HAP-1 (cell line): Measurements from ENCODE around the gene L2HGDH.
"Not testable (repeated sequence)": the region's sequence is repeated elsewhere in the genome, so short reads cannot be mapped to it uniquely, and the experiment has no call there.

Source experiments
- DNase-seq, 2 experiments: peaks; one replicate each; pipeline ENCODE4 v3.0.0-alpha.2; 2016 to 2020; ENCODE audit warnings: low spot score in 2 of 2
- H3K27me3 ChIP-seq: fragments of 250-450 bp; sonication (Bioruptor Pico); 2 replicates; pipeline ENCODE4 v1.5.1; 2020; ENCODE audit warnings: low read depth, mild to moderate bottlenecking, moderate library complexity
- H3K36me3 ChIP-seq: fragments of 250-450 bp; sonication (Bioruptor Pico); replicated peaks from 2 replicates; pipeline ENCODE4 v1.5.1; 2020; ENCODE audit warnings: mild to moderate bottlenecking
- H3K4me1 ChIP-seq: fragments of 250-450 bp; sonication (Bioruptor Pico); 2 replicates; pipeline ENCODE4 v1.5.1; 2020; ENCODE audit warnings: mild to moderate bottlenecking
- H3K4me3 ChIP-seq: fragments of 250-450 bp; sonication (Bioruptor Pico); 2 replicates; pipeline ENCODE4 v1.5.1; 2020; ENCODE audit warnings: mild to moderate bottlenecking, moderate library complexity
- H3K9me3 ChIP-seq: fragments of 250-450 bp; sonication (Bioruptor Pico); 2 replicates; pipeline ENCODE4 v1.5.1; 2020; ENCODE audit warnings: mild to moderate bottlenecking, moderate library complexity
- in situ Hi-C: fragments of 300-500 bp; cut with MboI; formaldehyde crosslinking; loops from 3 replicates; pipeline ENCODE4 v1.14.3; 2020; ENCODE audit warnings: low sequenced_read_pairs, inconsistent platforms, mixed read lengths

The L2HGDH gene

DNA sequence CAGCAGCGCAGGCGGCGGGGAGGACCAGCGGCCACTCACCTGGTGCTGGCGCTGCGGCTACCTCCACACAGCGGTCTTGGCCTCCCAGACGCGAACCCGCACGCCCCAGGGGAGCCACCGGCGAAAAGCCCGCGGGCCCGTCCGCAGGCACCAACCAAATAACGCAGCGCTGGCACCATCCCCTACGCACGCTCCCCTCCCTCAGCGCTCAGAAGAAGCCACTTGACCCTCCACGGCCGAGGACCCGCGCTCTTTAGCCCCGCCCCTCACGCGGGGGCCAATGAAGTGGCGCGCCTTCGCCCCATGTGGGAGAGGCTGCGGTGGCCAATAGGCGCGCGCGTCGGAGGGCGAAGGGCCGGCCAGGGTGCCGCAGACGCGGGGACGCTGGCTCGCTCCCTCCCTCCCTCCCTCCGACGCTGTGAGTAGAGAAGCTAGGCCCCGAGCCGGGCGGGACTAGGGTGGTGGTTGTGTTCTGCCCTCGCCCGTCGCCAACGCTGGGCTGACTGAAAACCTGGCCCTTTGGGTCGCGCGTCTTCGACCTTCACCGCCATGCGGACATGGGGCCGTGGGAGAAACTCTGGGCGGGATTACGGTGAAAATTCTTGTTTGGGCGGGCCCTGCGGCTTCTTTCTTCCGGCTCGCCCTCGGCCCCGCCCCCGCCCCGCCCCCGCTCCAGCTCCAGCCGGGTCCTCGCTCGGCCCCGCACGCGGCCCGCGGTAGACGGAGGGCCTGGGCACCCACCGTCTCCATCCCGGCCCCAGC is at the start of gene L2HGDH, which contains the start of gene DMAC2L:
L2HGDH (minus strand) TSS at position 258 of the 762 bp plus-strand sequence; CDS start at position 179, 79 bp downstream.
DMAC2L (plus strand) TSS at position 353 of the 762 bp plus-strand sequence. CDS start 9,164 bp downstream, outside the sequence.
- no peaks in the 10 kb centered on the region for H3K27me3 ChIP-seq
- peak within 1 kb of the TSS; percentile 72 for H3K4me3 ChIP-seq
- peak; percentile 91 to 97 for DNase-seq
- H3K4me1 ChIP-seq, result peaks cover 9% of the 10 kb centered on the region
- in situ Hi-C loops, result no loop called here
- H3K9me3 ChIP-seq, result peaks cover 3% of the 10 kb centered on the region; the same call in 1 of the 2 replicates
- no peaks in the 10 kb centered on the region; the same call in 1 of the 2 replicates for H3K36me3 ChIP-seq

DNA sequence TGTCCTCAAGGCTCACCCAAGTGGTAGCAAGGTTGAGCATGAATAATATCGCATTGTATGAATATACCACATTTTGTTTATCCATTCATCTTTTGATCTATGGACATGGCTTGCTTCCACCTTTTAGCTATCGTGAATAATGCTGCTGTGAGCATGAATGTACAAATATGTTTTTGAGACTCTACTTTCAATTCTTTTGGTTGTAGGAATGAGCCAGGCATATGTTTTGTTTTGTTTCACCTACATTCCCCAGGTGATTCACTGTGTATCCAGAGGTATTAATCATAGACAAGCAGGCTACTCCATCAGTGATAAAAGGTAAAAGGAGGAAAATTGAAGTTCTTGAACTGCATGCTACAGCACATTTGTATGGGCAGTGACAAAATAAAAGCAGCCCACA is 48.8 kb upstream of the L2HGDH start:
- no peak for DNase-seq
- no peaks in the 10 kb centered on the region for H3K9me3 ChIP-seq
- in situ Hi-C loops, result no loop called here
- H3K4me1 ChIP-seq, result no peaks in the 10 kb centered on the region
- H3K4me3 ChIP-seq, result no peak overlapping the region
- no peaks in the 10 kb centered on the region for H3K27me3 ChIP-seq
- no peaks in the 10 kb centered on the region for H3K36me3 ChIP-seq

DNA sequence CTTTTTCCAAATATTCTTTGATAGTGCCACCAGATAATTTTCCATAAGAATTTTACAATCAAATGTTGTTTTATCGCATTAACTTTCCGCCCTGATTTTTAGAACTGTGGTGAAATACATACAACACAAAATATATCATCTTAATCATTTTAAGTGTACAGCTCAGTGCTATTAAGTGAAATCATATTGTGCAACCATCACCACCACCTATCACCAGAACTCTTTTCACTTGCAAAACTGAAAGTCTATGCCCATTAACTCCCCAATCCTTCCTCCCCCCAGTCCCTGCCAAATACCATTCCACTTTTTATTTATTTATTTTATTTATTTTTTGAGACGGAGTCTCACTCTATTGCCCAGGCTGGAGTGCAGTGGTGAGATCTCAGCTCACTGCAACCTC is 48.1 kb upstream of the L2HGDH start:
- Histone ChIP-seq H3K9me3 (no peaks in the 10 kb centered on the region), H3K36me3 (no peaks in the 10 kb centered on the region), H3K4me1 (no peaks in the 10 kb centered on the region), H3K27me3 (no peaks in the 10 kb centered on the region), H3K4me3 (no peak overlapping the region)
- in situ Hi-C loops, result no loop called here
- no peak for DNase-seq

DNA sequence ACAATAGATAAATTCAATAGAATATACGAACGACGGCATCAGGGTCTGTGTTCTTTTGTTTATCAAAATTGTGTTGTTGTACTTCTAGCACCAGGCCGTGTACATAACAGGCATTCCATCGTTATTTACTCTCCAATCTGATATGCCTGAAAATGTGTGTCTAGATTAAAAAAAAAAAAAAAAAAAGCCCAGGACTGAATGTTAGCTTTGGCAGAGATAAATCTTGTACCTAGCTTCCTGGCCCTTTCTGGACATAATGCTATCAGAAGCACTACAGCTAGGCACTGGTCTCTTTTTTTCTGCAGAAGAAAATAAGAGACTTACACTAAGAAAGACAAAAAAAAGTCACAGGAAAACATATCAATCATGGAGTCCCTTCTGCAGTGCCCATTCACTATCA is 47.6 kb upstream of the L2HGDH start:
- in situ Hi-C loops, result no loop called here

DNA sequence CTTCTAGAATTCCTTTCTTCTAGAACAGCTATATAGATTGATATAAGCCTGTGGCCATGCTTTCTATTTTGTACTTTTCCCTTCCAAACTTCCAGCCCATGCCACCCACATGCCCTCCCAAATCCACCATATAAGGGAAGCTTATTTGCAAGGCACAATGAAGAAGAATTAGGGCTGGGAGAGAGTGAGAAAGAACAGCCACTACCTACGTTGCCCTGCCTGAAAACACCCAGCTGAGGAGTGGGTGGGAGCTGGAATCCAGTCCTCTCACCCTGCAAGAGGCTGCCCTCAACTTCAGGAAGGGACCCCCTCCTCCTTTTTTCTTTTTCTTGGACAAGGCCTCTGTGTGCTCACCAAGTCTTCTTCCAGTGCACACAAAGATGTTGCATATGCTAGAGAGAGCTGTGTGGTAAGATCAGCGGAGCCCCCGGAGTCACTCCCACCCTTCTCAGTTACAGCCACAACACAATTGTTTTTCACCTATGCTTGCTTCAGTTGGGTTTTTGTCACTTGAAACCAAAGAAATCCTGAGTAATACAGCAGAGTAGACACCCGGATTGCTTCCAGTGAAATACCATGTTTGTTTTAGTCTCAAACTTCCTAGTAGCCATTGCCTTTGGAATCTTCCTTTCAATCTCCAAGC is 45.8 kb upstream of the L2HGDH start:
- in situ Hi-C loops, result no loop called here

More for the DNA sequence above, 47.6 kb upstream of the L2HGDH start:
- Histone ChIP-seq H3K27me3 (no peaks in the 10 kb centered on the region), H3K36me3 (no peaks in the 10 kb centered on the region), H3K9me3 (no peaks in the 10 kb centered on the region), H3K4me1 (no peaks in the 10 kb centered on the region), H3K4me3 (no peak overlapping the region)
- DNase-seq, result no peak

DNA sequence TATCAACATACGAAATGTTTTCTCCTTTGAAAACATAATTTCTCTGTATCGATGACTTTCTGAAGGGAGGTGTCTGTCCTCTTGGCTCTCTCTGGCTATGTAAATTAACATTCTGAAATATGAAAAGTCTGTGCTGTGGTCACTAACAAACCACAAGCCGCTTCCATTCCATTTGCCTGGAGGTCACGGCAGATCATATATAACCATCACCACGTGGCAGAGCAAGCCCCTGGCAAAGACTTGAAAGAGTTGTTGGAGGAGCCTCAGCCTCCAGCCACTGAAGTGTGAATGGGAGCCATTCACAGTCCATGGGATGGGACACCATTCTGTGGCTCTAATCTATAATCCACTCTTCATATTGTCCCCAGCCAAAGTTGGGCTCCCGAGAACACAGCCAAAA is 45.1 kb upstream of the L2HGDH start:
- Histone ChIP-seq H3K4me1 (no peaks in the 10 kb centered on the region), H3K9me3 (no peaks in the 10 kb centered on the region), H3K36me3 (no peaks in the 10 kb centered on the region), H3K27me3 (no peaks in the 10 kb centered on the region), H3K4me3 (no peak overlapping the region)
- no peak for DNase-seq
- in situ Hi-C loops, result no loop called here

More for the DNA sequence above, 45.8 kb upstream of the L2HGDH start:
- Histone ChIP-seq H3K36me3 (no peaks in the 10 kb centered on the region), H3K4me1 (no peaks in the 10 kb centered on the region), H3K27me3 (no peaks in the 10 kb centered on the region), H3K9me3 (no peaks in the 10 kb centered on the region), H3K4me3 (no peak overlapping the region)
- DNase-seq, result no peak

DNA sequence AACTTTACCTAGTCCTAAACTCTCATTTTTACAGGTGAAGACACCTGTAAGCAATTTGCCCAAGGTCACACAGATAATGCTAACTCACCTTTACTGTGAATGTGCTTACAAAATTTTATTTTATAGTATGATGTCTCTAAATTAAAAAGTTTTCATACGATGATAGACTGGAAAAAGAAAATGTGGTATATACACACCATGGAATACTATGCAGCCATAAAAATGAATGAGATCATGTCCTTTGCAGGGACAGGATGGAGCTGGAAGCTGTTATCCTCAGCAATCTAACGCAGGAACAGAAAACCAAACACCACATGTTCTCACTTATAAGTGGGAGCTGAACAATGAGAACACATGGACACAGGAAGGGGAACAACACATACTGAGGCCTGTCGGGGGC is 44.3 kb upstream of the L2HGDH start:
- DNase-seq, H3K27me3 ChIP-seq, H3K9me3 ChIP-seq, in situ Hi-C loops, H3K4me1 ChIP-seq, H3K4me3 ChIP-seq, H3K36me3 ChIP-seq: not testable (repeated sequence)

DNA sequence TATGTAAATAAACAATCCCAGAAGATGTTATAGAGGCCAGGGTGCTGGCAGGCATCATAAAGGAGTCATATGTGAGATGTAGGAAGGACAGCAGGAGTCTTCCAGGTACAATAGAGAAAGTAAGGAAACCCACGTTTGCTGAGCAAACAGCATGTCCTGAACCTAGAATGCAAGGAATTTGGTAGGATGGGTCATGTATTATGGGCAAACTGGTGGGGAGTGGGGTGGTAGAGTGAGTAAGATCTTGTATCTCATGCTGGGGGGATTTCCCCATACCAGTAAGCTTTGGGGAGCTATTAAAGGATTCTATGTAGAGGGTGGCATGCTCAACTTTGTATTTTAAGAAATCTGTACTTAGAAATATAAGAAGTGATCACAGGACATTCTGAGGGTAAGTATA is 43.7 kb upstream of the L2HGDH start:
- in situ Hi-C loops, result no loop called here
- Histone ChIP-seq H3K36me3 (no peaks in the 10 kb centered on the region), H3K4me1 (no peaks in the 10 kb centered on the region), H3K9me3 (no peaks in the 10 kb centered on the region), H3K27me3 (no peaks in the 10 kb centered on the region), H3K4me3 (no peak overlapping the region)
- no peak for DNase-seq

DNA sequence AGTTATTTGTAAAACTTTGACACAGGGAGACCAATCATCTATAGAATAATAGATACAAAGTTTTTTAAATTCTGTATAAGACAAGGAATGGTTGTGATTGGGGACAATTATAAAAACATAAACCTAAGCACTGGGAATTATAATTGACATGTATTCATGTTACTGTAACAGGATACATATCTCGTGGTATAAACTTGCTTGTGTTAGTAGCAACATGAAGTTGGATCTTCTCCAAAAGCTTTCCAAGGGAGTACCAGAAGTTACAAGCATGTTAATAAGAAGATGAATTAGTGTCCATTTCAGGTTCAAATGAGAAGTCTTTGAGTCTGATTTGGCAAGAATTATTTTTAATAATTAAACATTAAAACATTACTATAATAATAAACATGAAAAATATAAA is 42.5 kb upstream of the L2HGDH start:
- no peaks in the 10 kb centered on the region for H3K9me3 ChIP-seq
- in situ Hi-C loops, result no loop called here
- H3K4me3 ChIP-seq, result no peak overlapping the region
- H3K27me3 ChIP-seq, result no peaks in the 10 kb centered on the region
- no peaks in the 10 kb centered on the region for H3K36me3 ChIP-seq
- no peak for DNase-seq
- H3K4me1 ChIP-seq, result no peaks in the 10 kb centered on the region

DNA sequence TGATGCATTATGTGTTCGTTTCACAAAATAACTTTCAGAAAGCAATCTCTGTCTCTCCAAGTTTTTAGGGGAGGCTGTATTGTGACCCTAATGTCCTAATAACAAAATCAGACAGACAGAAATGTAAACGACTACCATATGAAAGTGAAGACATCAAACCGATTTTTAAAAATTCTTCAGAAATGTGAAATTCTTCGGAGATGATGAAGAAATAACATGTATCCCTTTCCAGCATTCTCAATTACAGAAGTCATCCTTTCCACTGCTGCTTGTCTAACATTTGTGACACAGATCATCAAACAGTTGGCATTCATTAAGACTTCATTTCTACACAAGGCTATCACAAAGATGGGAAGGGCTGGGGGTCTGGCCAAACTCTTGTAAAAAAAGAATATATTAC is 41.1 kb upstream of the L2HGDH start:
- Histone ChIP-seq H3K36me3 (no peaks in the 10 kb centered on the region), H3K27me3 (no peaks in the 10 kb centered on the region), H3K9me3 (no peaks in the 10 kb centered on the region), H3K4me1 (no peaks in the 10 kb centered on the region), H3K4me3 (no peak overlapping the region)
- no peak for DNase-seq
- in situ Hi-C loops, result no loop called here

DNA sequence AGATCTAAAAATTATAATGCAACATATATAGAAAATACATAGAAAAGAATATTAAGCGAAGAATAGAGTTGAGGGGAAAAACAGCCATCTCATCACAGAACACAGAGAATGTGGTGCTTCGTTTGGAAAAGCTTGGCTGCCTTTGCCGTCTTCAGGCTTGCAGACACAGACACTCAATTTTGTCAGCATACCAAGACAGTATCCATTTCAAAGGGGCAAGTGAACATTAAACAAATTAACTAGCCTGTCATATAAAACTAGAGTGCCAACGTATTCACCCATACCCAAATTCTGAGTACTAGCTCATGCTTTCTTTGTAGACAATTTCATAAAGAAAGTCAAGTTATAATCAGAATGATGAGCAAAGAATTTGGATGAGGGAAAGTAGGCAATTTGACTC is 40.6 kb upstream of the L2HGDH start:
- Histone ChIP-seq H3K27me3 (no peaks in the 10 kb centered on the region), H3K4me3 (no peak overlapping the region), H3K9me3 (no peaks in the 10 kb centered on the region), H3K4me1 (no peaks in the 10 kb centered on the region), H3K36me3 (no peaks in the 10 kb centered on the region)
- DNase-seq, result no peak
- in situ Hi-C loops, result no loop called here

DNA sequence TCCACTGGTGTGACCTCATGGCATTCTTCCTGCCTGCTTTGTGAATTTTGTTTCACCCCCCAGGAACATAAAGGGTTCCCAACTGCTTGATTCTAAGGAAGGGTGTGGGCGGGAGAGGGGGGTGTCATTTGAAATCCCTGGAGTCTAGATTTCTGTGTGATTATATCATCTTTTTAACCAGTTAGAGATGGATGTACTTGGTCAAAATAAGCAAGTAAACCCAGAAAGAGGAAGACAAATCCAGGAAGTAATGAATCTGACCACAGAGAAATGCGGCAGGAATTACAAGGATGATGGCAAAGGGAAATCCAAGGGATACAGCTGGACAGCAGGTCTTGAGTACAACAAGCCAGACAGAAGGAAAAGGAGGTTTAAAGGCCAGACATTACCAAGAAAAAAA is 38.9 kb upstream of the L2HGDH start:
- Histone ChIP-seq H3K9me3 (no peaks in the 10 kb centered on the region), H3K27me3 (no peaks in the 10 kb centered on the region), H3K4me1 (no peaks in the 10 kb centered on the region), H3K4me3 (no peak overlapping the region), H3K36me3 (no peaks in the 10 kb centered on the region)
- no peak for DNase-seq
- in situ Hi-C loops, result no loop called here

DNA sequence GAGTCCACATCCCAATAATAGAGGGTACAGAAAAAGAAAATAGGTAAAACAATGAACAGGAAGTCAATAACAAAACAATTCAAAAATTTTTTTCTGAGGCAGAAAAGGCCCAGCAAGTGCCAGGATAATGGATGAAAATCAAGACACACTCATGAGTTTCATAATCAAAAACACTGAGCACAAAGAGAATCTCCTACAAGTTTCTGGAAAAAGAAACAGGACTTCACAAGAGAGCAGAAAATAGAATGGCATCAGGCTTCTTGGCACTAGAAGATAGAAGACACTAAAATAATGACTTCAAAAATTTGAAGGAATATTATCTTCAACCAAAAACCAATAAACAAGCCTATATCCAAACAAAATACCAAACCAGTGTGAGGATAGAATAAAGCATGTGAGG is 36.9 kb upstream of the L2HGDH start:
- Histone ChIP-seq H3K27me3 (no peaks in the 10 kb centered on the region), H3K4me3 (no peak overlapping the region), H3K4me1 (no peaks in the 10 kb centered on the region), H3K36me3 (no peaks in the 10 kb centered on the region; the same call in 1 of the 2 replicates), H3K9me3 (no peaks in the 10 kb centered on the region)
- no peak for DNase-seq
- in situ Hi-C loops, result no loop called here

DNA sequence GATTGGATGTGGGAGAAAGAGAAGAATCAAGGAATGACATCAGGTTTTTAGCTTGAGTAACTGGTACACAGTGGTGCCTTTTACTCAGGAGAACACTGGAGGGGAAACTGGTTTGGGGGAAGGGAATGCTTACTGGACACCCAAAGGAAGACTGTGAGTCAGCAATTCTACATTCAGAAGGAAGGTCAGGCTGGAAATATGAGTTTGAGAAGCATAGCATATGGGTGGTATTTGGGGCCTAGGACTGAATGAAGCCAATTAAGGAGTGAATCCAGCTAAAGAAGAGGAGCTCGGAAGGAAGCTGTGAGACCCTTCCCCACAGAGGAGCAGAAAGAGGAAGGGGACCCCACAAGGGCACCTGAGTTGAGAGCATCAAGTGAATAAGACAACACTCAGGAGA is 35.5 kb upstream of the L2HGDH start:
- H3K9me3 ChIP-seq, result no peaks in the 10 kb centered on the region
- in situ Hi-C loops, result no loop called here
- H3K4me1 ChIP-seq, result no peaks in the 10 kb centered on the region
- DNase-seq, result no peak
- no peaks in the 10 kb centered on the region for H3K27me3 ChIP-seq
- no peak overlapping the region for H3K4me3 ChIP-seq
- H3K36me3 ChIP-seq, result no peaks in the 10 kb centered on the region; the same call in 1 of the 2 replicates
